ENCODE measurements around the gene PRRX2.
A peak's percentile ranks its signal among the peaks of the same experiment; 100 is the strongest.
"Not testable (repeated sequence)": the region's sequence is repeated elsewhere in the genome, so short reads cannot be mapped to it uniquely, and the experiment has no call there.

The PRRX2 gene

DNA sequence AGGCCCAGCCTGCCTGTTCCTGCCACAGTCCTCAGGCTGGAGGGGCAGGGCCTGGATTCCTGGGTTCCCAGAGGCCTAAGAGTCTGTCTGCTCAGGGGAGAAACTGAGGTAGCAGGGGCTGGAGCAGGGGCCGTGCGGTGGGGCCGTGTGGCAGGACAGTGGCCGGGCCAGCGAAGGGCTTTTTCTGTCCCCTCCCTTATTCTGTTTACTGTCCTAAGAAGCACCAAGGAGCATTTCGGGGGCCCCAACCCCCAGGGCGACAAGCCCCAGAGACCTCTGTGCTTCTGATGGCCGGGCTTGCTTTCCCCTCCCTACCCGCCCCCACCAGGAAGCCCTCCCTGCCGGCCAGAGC lies 16.7 kb upstream of the PRRX2 start:
- no peak overlapping the region for H3K4me3 ChIP-seq (ENCODE audit: low read length)
- H3K9me3 ChIP-seq (ENCODE audit: control insufficient read depth, low read length) = no peaks in the 10 kb centered on the region
- no peaks in the 10 kb centered on the region for H3K27me3 ChIP-seq (ENCODE audit: control insufficient read depth, insufficient read depth, low read length)
- no peaks in the 10 kb centered on the region for H3K4me1 ChIP-seq (ENCODE audit: control insufficient read depth, insufficient read depth, low read length)
- H3K36me3 ChIP-seq (ENCODE audit: control insufficient read depth, insufficient read depth, low read length) = no peaks in the 10 kb centered on the region
- no peak overlapping the region for H3K9ac ChIP-seq (ENCODE audit: low read length)

DNA sequence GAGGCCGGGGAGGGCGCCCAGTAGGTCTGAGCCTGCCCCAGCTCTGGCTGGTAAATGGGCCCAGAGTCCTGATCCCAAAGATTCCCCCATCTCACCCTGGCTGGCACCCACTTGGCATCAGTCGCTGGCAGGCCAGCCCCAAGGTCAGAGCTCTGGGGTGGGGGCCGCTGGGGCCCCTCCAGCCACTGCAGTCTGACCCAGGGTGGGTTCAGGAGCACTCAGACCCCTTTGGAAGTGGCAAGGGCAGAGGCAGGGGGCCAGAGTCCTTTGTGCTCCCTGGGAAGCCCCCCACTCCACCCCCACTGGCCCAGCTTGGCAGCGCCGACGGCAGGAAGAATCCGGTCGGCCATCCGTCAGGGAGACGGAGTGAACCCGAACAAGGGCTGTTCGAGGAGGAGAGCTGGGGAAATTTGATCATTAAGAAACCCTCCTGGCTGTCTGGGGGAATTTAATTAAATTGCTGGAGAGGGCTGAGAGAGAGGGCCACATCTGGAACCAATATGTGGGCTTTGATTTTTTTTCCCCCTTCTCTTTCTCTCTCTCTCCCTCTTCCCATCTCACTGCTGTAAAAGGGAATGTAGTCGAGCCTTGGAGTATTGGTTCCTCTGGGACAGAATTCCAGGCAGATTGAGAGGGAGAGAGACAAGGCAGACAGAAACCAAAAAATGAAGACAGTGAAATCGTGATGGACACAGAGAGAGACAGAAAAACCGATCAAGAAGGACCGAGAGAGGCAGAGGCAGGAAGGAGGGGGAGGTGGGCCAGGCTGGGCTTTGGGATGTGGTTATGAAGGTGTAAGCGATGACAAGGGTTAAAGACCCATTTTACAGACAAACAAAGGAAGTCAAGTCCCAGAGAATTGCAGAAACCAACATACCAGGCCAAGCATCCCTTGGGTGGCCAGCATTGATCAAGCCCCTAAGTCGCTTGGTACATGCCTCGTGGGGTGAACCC lies 15.4 kb upstream of the PRRX2 start:
- Histone ChIP-seq H3K9ac (ENCODE audit: low read length) (no peak overlapping the region), H3K4me3 (ENCODE audit: low read length) (no peak overlapping the region), H3K27me3 (ENCODE audit: control insufficient read depth, insufficient read depth, low read length) (no peaks in the 10 kb centered on the region), H3K4me1 (ENCODE audit: control insufficient read depth, insufficient read depth, low read length) (peaks cover 8% of the 10 kb centered on the region), H3K36me3 (ENCODE audit: control insufficient read depth, insufficient read depth, low read length) (no peaks in the 10 kb centered on the region), H3K9me3 (ENCODE audit: control insufficient read depth, low read length) (no peaks in the 10 kb centered on the region)

- Histone ChIP-seq H3K4me3 (ENCODE audit: low read length) (no peak overlapping the region), H3K9me3 (ENCODE audit: control insufficient read depth, low read length) (no peaks in the 10 kb centered on the region), H3K27me3 (ENCODE audit: control insufficient read depth, insufficient read depth, low read length) (no peaks in the 10 kb centered on the region), H3K9ac (ENCODE audit: low read length) (no peak overlapping the region), H3K36me3 (ENCODE audit: control insufficient read depth, insufficient read depth, low read length) (no peaks in the 10 kb centered on the region), H3K4me1 (ENCODE audit: control insufficient read depth, insufficient read depth, low read length) (peaks cover 8% of the 10 kb centered on the region)
Measured at GRCh38 chr9:129650680-129651235, 14.7 kb upstream of the PRRX2 start.

- Histone ChIP-seq H3K4me3 (ENCODE audit: low read length) (no peak overlapping the region), H3K36me3 (ENCODE audit: control insufficient read depth, insufficient read depth, low read length) (no peaks in the 10 kb centered on the region), H3K4me1 (ENCODE audit: control insufficient read depth, insufficient read depth, low read length) (peaks cover 8% of the 10 kb centered on the region), H3K9ac (ENCODE audit: low read length) (peak overlapping the region; percentile 22), H3K9me3 (ENCODE audit: control insufficient read depth, low read length) (no peaks in the 10 kb centered on the region), H3K27me3 (ENCODE audit: control insufficient read depth, insufficient read depth, low read length) (no peaks in the 10 kb centered on the region)
Measured at GRCh38 chr9:129653823-129654553, 11.5 kb upstream of the PRRX2 start.

DNA sequence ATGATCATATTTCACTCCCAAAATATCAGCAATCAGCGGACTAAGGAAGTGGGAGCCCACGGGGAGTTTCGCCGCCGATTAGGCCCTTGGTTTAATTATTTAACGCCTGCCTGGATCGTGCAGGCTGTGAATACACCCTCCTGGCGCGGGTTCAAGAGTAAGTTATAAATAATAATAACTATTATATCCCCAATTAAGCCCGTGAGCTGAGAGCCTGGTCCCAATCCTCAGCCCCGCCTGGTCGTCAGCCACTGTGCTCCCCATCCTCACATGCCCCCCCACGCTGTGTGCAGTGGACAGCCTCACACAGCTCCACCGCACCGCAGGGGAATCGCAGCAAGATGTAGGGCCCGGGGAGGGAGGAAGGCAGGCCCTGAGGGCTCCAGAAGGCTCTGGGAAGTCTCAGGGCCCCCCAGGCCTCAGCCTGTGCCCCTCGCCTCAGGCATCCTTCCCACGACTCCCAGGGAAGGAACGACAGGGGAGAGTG lies 10.8 kb upstream of the PRRX2 start:
- peaks cover 8% of the 10 kb centered on the region for H3K4me1 ChIP-seq (ENCODE audit: control insufficient read depth, insufficient read depth, low read length)
- H3K27me3 ChIP-seq (ENCODE audit: control insufficient read depth, insufficient read depth, low read length) = no peaks in the 10 kb centered on the region
- H3K36me3 ChIP-seq (ENCODE audit: control insufficient read depth, insufficient read depth, low read length) = no peaks in the 10 kb centered on the region
- no peak overlapping the region for H3K4me3 ChIP-seq (ENCODE audit: low read length)
- peak overlapping the region; percentile 22 for H3K9ac ChIP-seq (ENCODE audit: low read length)
- H3K9me3 ChIP-seq (ENCODE audit: control insufficient read depth, low read length) = no peaks in the 10 kb centered on the region

DNA sequence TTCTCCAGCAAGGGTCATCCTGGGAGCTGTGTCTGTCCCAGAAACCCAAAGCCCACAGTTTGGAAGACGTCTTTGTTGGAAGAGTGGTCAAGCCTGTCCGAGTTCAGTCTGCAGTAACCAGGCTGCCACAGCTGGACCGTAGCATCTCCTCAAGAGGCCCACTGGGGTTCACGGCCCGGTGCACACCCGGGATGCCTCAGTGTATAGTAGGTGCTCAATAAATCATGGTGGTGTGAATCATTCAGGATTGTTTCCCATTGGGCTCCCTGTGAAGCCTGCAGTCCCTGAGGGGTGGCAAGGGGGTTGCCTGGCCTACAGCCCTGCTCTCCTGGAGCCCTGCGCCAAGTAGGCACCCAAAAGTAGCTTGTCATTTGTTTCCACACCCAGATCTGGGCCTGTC lies 10.3 kb upstream of the PRRX2 start:
- Histone ChIP-seq H3K4me1 (ENCODE audit: control insufficient read depth, insufficient read depth, low read length) (peaks cover 8% of the 10 kb centered on the region), H3K9me3 (ENCODE audit: control insufficient read depth, low read length) (no peaks in the 10 kb centered on the region), H3K36me3 (ENCODE audit: control insufficient read depth, insufficient read depth, low read length) (no peaks in the 10 kb centered on the region), H3K27me3 (ENCODE audit: control insufficient read depth, insufficient read depth, low read length) (no peaks in the 10 kb centered on the region), H3K4me3 (ENCODE audit: low read length) (no peak overlapping the region), H3K9ac (ENCODE audit: low read length) (no peak overlapping the region)

DNA sequence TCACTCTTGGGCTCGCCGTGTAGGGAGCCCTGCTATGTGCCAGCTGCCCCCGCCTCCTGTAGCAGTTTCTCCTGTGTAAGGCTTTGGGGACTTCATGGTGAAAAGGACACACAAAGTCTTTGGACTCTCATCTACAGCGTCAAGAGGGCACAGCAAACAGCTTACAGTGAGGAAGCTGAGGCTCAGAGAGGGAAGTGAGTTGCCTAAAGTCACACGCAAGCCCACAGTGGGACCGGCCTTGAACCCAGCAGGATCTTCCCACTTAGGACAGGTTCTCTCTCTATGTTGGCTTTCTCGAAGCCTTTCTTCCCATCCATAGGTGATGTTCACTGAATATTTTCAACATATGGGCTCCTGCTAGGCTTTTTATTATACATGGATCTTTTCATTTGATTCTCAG lies 9.8 kb upstream of the PRRX2 start:
- H3K9me3 ChIP-seq (ENCODE audit: control insufficient read depth, low read length) = no peaks in the 10 kb centered on the region
- no peaks in the 10 kb centered on the region for H3K36me3 ChIP-seq (ENCODE audit: control insufficient read depth, insufficient read depth, low read length)
- H3K4me3 ChIP-seq (ENCODE audit: low read length) = no peak overlapping the region
- H3K4me1 ChIP-seq (ENCODE audit: control insufficient read depth, insufficient read depth, low read length) = peaks cover 8% of the 10 kb centered on the region
- no peaks in the 10 kb centered on the region for H3K27me3 ChIP-seq (ENCODE audit: control insufficient read depth, insufficient read depth, low read length)
- no peak overlapping the region for H3K9ac ChIP-seq (ENCODE audit: low read length)

DNA sequence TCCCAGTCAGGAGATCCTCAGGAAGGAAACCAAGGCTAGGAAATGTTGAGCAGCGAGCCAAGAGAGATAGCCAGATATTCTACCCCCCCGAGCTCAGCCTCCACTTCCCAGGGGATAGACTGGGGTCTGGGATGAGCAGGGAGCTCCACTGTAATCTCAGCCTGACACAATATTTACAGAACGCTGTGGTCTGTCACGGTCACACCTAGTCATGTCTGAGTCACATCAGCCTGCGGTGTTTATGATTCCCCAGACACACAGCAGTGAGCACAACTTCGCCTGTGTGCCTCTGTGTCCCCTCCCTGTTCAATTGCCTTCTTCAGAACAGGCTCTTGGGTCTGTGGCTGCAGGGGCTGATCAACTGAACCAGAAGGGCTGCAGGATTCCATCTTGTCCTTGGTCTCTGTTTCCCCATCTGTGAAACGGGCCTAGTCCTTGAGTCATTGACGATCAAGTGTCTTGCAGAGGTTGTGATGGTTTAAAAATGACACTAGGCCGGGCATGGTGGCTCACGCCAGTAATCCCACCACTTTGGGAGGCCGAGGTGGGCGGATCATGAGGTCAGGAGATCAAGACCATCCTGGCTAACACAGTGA lies 8.6 kb upstream of the PRRX2 start:
- Histone ChIP-seq H3K36me3 (ENCODE audit: control insufficient read depth, insufficient read depth, low read length) (no peaks in the 10 kb centered on the region), H3K4me3 (ENCODE audit: low read length) (no peak overlapping the region), H3K9me3 (ENCODE audit: control insufficient read depth, low read length) (no peaks in the 10 kb centered on the region), H3K9ac (ENCODE audit: low read length) (no peak overlapping the region), H3K4me1 (ENCODE audit: control insufficient read depth, insufficient read depth, low read length) (peaks cover 8% of the 10 kb centered on the region), H3K27me3 (ENCODE audit: control insufficient read depth, insufficient read depth, low read length) (no peaks in the 10 kb centered on the region)

DNA sequence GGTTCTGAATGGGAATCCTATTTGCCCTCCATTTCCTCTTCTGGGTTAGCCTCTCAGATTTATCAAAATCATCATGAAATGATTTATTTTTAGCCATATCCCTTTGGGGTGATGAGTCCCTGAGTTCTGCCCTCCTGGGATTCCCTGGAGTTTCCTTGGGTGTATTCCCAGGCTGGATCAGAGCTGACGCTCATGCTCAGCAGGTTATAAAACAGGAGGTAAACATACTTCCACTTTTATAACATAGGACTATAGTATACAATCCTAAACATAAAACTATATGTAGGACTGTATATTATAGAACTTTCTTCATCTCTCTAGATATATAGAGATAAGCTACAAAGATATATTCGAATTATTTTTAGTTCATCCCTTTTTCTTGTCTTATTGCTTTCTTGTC lies 4.4 kb upstream of the PRRX2 start:
- peaks cover under 1% of the 10 kb centered on the region for H3K4me1 ChIP-seq (ENCODE audit: control insufficient read depth, insufficient read depth, low read length)
- no peak overlapping the region for H3K4me3 ChIP-seq (ENCODE audit: low read length)
- peaks cover 10% of the 10 kb centered on the region for H3K27me3 ChIP-seq (ENCODE audit: control insufficient read depth, insufficient read depth, low read length)
- H3K9me3 ChIP-seq (ENCODE audit: control insufficient read depth, low read length) = no peaks in the 10 kb centered on the region
- H3K36me3 ChIP-seq (ENCODE audit: control insufficient read depth, insufficient read depth, low read length) = no peaks in the 10 kb centered on the region
- no peak overlapping the region for H3K9ac ChIP-seq (ENCODE audit: low read length)

DNA sequence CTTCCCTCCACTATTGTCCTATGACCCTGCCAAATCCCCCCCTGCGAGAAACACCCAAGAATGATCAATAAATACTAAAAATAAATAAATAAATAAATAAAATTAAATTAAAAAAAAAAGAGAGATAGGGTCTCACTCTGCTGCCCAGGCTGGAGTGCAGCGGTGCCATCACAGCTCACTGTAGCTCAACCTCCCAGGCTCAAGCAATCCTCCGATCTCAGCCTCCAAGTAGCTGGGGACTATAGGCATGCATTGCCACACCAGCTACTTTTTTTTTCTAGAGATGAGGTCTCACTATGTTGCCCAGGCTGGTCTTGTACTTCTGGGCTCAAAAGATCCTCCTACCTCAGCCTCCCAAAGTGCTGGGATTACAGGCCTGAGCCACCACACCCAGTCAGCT lies 3.2 kb upstream of the PRRX2 start:
- not testable (repeated sequence) for H3K36me3 ChIP-seq (ENCODE audit: control insufficient read depth, insufficient read depth, low read length); H3K9me3 ChIP-seq (ENCODE audit: control insufficient read depth, low read length); H3K9ac ChIP-seq (ENCODE audit: low read length); H3K4me1 ChIP-seq (ENCODE audit: control insufficient read depth, insufficient read depth, low read length); H3K4me3 ChIP-seq (ENCODE audit: low read length)
- H3K27me3 ChIP-seq (ENCODE audit: control insufficient read depth, insufficient read depth, low read length) = peaks cover 13% of the 10 kb centered on the region

- Histone ChIP-seq H3K9me3 (ENCODE audit: control insufficient read depth, low read length) (no peaks in the 10 kb centered on the region), H3K9ac (ENCODE audit: low read length) (no peak overlapping the region), H3K4me3 (ENCODE audit: low read length) (no peak overlapping the region), H3K4me1 (ENCODE audit: control insufficient read depth, insufficient read depth, low read length) (peaks cover 11% of the 10 kb centered on the region), H3K36me3 (ENCODE audit: control insufficient read depth, insufficient read depth, low read length) (no peaks in the 10 kb centered on the region), H3K27me3 (ENCODE audit: control insufficient read depth, insufficient read depth, low read length) (peaks cover 13% of the 10 kb centered on the region)
Measured at GRCh38 chr9:129664746-129665388, 580 bp upstream of the PRRX2 start.

Data from mucosa of stomach (tissue), 1 donor.